Ovary (tissue), 9 donors: Measurements from ENCODE around the gene PA2G4. TPM values are rescaled to one million over a fixed set of nuclear protein-coding genes. Genes with fewer than 3 reads are reported as not detected.

Experiments used
- DNase-seq, 5 donors: peaks; one replicate each; pipeline ENCODE4 v3.0.0-alpha.2; 2019 to 2020
- H3K27ac ChIP-seq, 2 donors: fragments of 200-600 bp; one replicate each; pipeline versions ENCODE4 v1.5.1 to v1.8.0; 2019 to 2022
- H3K27me3 ChIP-seq: fragments of 200-600 bp; one replicate; pipeline ENCODE4 v1.8.0; 2022
- H3K36me3 ChIP-seq: fragments of 200-600 bp; sonication (generic); one replicate; pipeline ENCODE4 v1.5.1; 2019
- H3K4me1 ChIP-seq: one replicate; pipeline ENCODE4 v1.8.1; 2013; ENCODE audit warnings: mild to moderate bottlenecking, moderate library complexity; ENCODE audit not compliant: insufficient read depth
- H3K4me3 ChIP-seq: fragments of 200-600 bp; sonication (generic); one replicate; pipeline ENCODE4 v1.5.1; 2017
- H3K9me3 ChIP-seq, 2 donors: fragments of 200-600 bp in 1 of 2; sonication (generic) in 1 of 2; one replicate each; pipeline versions ENCODE4 v1.5.1 to v1.8.1; 2013 to 2019; ENCODE audit warnings: mild to moderate bottlenecking in 1 of 2, moderate library complexity in 1 of 2
- EP300 ChIP-seq: sonication (generic); formaldehyde crosslinking; IDR thresholded peaks from one replicate; pipeline ENCODE4 v1.6.1; 2017; ENCODE audit warnings: antibody characterized with exemption
- POLR2A ChIP-seq: fragments of 450-650 bp; IDR thresholded peaks from one replicate; pipeline ENCODE4 v1.6.1; 2017; ENCODE audit warnings: antibody characterized with exemption, mild to moderate bottlenecking, moderate library complexity
- WGBS, 3 donors: extraction: QIAGEN DNeasy Blood & Tissue Kit in 1 of 3; methylation state at CpG; one replicate each; pipeline versions ENCODE4 v1.1.5 to v1.1.7; 2013 to 2017; 5-methylcytosine and 5-hydroxymethylcytosine counted together
- intact Hi-C, 4 donors: fragments of 100-400 bp; cut with DNase I; formaldehyde crosslinking; loops; one replicate each; pipeline versions ENCODE4 v1.11.0 to v1.15.1; 2022 to 2023
- polyA plus RNA-seq, 2 donors: library from polyadenylated mRNA; stranded (reverse); fragments of 200-250 nt in 1 of 2; fragments of 350-450 nt in 1 of 2; fragmentation: Illumina TruSeq in 1 of 2; extraction: RNeasy Lipid Tissue Mini Kit (QIAGEN cat#74804) in 1 of 2; gene quantifications; one replicate each; pipeline ENCODE4 v1.2.3, GENCODE V29; 2013 to 2014
- total RNA-seq, 7 donors: library from RNA; depleted of rRNA in 2 of 7; stranded (reverse); fragments of >200 nt in 2 of 7; fragmentation: NEBNext Ultra II Directional in 3 of 7; extraction: Animal tissue kit (Norgen Biotek cat#: 25700) in 3 of 7; gene quantifications; one replicate each; pipeline versions ENCODE4 v1.1.0 to v1.2.4, GENCODE V29; 2016 to 2023
- TF ChIP-seq, protein P1 (sequence below), 3 donors: fragments of 450-650 bp in 2 of 3; fragments of 200-600 bp in 1 of 3; IDR thresholded peaks; one replicate each; pipeline versions ENCODE4 v1.5.1 to v1.8.0; 2016 to 2022; ENCODE audit warnings: antibody characterized with exemption in 3 of 3, mild to moderate bottlenecking in 1 of 3
- donor health status: DM: no; HTN: no; CAD: no; lungs with moderate emphysema.
- donor health status: DM: no; HTN: no; CAD: no.
- donor health status: Bipolar disorder and iron deficiency.
- donor health status: DM: yes; HTN: yes; CAD: no.
- donor health status: DM: no; HTN: no; CAD: no.
- donor health status: DM: yes; HTN: yes; CAD: no.

The PA2G4 gene
- total and polyA plus RNA-seq, 9 donors = 65.6 to 219 (median 79.7) TPM

DNA sequence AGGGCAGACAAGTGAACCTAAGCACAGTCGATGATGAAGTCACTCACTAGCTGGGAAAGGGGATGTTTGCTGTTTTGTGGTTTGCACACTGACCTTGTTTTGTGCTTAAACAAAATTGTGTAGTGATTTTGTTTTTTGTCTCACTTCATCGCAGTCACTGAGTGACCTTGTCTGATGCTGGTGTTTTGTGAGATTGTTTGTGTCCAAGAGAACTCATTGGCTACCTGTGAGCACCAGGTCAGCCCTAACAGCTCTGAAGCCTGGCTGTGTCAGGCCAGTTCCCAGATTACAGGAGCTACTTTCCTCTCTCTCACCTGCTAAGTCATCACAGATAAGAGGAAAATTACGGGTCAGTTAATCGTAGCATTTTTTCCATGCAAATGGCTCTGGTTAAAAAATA is 19.8 kb downstream of the PA2G4 start:
- peaks cover 4% of the 10 kb centered on the region for H3K4me1 ChIP-seq
- H3K27ac ChIP-seq = no peak overlapping the region
- no peaks in the 10 kb centered on the region for H3K36me3 ChIP-seq
- no peak overlapping the region for H3K4me3 ChIP-seq
- TF ChIP-seq, protein P1, sequence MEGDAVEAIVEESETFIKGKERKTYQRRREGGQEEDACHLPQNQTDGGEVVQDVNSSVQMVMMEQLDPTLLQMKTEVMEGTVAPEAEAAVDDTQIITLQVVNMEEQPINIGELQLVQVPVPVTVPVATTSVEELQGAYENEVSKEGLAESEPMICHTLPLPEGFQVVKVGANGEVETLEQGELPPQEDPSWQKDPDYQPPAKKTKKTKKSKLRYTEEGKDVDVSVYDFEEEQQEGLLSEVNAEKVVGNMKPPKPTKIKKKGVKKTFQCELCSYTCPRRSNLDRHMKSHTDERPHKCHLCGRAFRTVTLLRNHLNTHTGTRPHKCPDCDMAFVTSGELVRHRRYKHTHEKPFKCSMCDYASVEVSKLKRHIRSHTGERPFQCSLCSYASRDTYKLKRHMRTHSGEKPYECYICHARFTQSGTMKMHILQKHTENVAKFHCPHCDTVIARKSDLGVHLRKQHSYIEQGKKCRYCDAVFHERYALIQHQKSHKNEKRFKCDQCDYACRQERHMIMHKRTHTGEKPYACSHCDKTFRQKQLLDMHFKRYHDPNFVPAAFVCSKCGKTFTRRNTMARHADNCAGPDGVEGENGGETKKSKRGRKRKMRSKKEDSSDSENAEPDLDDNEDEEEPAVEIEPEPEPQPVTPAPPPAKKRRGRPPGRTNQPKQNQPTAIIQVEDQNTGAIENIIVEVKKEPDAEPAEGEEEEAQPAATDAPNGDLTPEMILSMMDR (IDR thresholded peaks at IDR 0.05) = no peak
- TF ChIP-seq POLR2A = no peak
- no peak for TF ChIP-seq EP300
- intact Hi-C loops = loop anchor here in 3 of 4 donors (5.0 to 10.0 kb wide), 4 partner anchors 38 to 1578 kb away; partner anchors contain the start of genes NABP2 (in 2 of the 3), RNF41 (in 2 of the 3) and SPRYD4 (in 2 of the 3)
- H3K27me3 ChIP-seq = no peaks in the 10 kb centered on the region
- WGBS, 3 donors = 43 to 67% (median 48%) methylated on average over 4 of the region's 4 CpGs
- no peak for DNase-seq
- no peaks in the 10 kb centered on the region for H3K9me3 ChIP-seq

DNA sequence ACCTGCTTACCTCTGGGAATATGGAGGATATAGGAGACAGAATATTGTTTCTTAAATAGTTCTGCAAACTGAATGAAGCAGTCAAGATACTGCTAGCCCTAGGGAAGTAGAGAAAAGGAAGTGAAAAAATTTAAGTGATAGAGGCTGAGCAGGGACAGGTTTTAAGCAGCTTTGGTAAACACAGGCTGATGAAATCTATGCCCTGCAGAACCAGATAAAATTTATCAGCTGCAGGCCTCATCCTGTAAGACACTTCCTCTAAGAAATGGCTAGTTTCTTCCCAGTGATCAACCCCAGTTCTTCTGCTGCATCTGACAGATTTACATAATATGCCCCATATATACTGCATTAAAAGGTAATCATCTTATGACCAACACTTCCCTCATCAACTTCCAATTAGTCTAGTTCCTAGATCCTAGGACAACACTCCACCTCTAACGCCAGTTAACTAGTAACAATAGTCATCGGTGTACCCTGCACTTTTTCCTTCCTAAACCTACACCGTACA is 22.4 kb downstream of the PA2G4 start:
- intact Hi-C loops = loop anchor here in 3 of 4 donors (2.0 to 10.0 kb wide), 3 partner anchors 32 to 338 kb away; partner anchors contain the start of genes NABP2 (in 2 of the 3), RNF41 (in 2 of the 3), SPRYD4 (in 2 of the 3) and MYL6 (in 1 of the 3)
- H3K4me3 ChIP-seq = no peak overlapping the region
- H3K36me3 ChIP-seq = no peaks in the 10 kb centered on the region
- H3K27me3 ChIP-seq = no peaks in the 10 kb centered on the region
- peaks cover 9% of the 10 kb centered on the region for H3K4me1 ChIP-seq
- TF ChIP-seq POLR2A = no peak
- TF ChIP-seq EP300 = no peak
- TF ChIP-seq, protein P1 (IDR thresholded peaks at IDR 0.05) = no peak
- no peaks in the 10 kb centered on the region for H3K9me3 ChIP-seq
- WGBS, 3 donors = 54 to 62% (median 59%) methylated on average over 3 of the region's 3 CpGs
- DNase-seq = no peak
- peak overlapping the region; percentile 68 to 70 for H3K27ac ChIP-seq

DNA sequence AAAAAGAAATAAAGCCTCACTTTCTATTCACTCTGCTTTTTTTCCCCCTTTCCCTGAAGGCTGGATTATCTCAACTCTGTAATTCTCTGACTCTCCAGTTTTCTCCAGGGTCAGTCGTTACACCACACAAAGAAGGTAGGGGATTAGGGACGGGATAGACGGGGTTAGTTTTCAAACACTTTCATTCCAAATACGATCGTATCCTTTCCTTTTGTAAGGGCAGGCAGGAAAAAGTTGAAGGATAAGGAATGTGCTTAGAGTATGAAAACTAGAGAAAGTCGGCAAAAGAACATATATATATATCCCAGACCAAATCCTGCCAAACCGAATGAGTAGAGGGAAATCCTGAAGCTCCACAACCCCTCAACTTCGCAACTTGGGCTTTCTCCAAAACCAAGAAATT is 23.1 kb downstream of the PA2G4 start:
- WGBS, 3 donors = 0 to 1% (median 1%) methylated on average over 8 of the region's 8 CpGs
- no peak for DNase-seq
- H3K4me3 ChIP-seq = peak overlapping the region; percentile 24
- H3K4me1 ChIP-seq = peaks cover 9% of the 10 kb centered on the region
- no peaks in the 10 kb centered on the region for H3K9me3 ChIP-seq
- H3K36me3 ChIP-seq = no peaks in the 10 kb centered on the region
- peak; percentile 58 for TF ChIP-seq POLR2A
- TF ChIP-seq, protein P1 (IDR thresholded peaks at IDR 0.05) = peak in 2 of 3 donors; percentile 12 to 20
- TF ChIP-seq EP300 = no peak
- intact Hi-C loops = loop anchor here in 3 of 4 donors (2.0 to 10.0 kb wide), 3 partner anchors 31 to 337 kb away; partner anchors contain the start of genes NABP2 (in 2 of the 3), RNF41 (in 2 of the 3), SPRYD4 (in 2 of the 3) and MYL6 (in 1 of the 3)
- H3K27me3 ChIP-seq = no peaks in the 10 kb centered on the region
- peak overlapping the region; percentile 68 to 70 for H3K27ac ChIP-seq

DNA sequence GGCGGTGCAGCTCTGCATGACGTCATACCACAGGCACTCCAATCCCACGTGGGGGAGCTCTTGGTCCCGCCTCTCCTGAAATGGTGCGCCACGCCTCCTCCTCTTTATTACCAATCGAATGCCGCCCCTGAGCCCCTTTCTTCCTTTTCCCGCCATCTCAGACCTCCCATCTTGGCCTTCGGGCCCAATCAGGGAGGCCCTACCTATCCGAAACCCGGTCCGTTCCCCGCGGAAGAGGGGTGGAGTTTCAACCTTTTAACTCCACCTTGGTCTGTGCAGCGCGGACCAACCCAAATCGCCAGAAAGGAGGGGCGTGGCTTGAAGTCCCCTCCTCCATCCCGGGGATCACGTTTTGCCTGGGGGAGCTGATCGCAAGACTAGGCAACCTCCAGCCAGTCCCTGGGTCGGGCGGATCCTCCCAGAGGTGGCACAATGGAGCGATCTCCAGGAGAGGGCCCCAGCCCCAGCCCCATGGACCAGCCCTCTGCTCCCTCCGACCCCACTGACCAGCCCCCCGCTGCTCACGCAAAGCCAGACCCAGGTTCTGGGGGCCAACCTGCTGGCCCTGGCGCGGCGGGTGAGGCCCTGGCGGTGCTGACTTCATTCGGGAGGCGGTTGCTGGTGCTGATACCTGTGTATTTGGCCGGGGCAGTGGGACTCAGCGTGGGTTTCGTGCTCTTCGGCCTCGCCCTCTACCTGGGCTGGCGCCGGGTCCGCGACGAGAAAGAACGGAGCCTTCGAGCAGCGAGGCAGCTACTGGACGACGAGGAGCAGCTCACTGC is 23.7 kb downstream of the PA2G4 start, which contains the start of gene ESYT1:
Gene ESYT1, plus strand, starts transcription at position 380 of the 782 bp plus-strand sequence. Its CDS starts 53 bp downstream, at position 433.
- H3K4me3 ChIP-seq = peak within 1 kb of the TSS; percentile 63
- no peaks in the 10 kb centered on the region for H3K36me3 ChIP-seq
- DNase-seq = peak; percentile 97 to 99 (median 98)
- intact Hi-C loops = loop anchor here in 3 of 4 donors (2.0 to 10.0 kb wide), 4 partner anchors 31 to 337 kb away; partner anchors contain the start of genes NABP2 (in 2 of the 3), RNF41 (in 2 of the 3), SPRYD4 (in 2 of the 3) and MYL6 (in 1 of the 3)
- peaks cover 9% of the 10 kb centered on the region for H3K4me1 ChIP-seq
- H3K9me3 ChIP-seq = no peaks in the 10 kb centered on the region
- TF ChIP-seq POLR2A (peak; percentile 96), EP300 (peak; percentile 48)
- TF ChIP-seq, protein P1 (IDR thresholded peaks at IDR 0.05) = peak in 1 of 3 donors; percentile 38
- H3K27me3 ChIP-seq = no peaks in the 10 kb centered on the region
- 0 to 1% (median 0%) methylated on average over 37 to 49 of the region's 49 CpGs for WGBS, 3 donors
- H3K27ac ChIP-seq = peak within 1 kb of the TSS; percentile 78 to 90
